Measurements from ENCODE around the gene CCDC33.

The CCDC33 gene

DNA sequence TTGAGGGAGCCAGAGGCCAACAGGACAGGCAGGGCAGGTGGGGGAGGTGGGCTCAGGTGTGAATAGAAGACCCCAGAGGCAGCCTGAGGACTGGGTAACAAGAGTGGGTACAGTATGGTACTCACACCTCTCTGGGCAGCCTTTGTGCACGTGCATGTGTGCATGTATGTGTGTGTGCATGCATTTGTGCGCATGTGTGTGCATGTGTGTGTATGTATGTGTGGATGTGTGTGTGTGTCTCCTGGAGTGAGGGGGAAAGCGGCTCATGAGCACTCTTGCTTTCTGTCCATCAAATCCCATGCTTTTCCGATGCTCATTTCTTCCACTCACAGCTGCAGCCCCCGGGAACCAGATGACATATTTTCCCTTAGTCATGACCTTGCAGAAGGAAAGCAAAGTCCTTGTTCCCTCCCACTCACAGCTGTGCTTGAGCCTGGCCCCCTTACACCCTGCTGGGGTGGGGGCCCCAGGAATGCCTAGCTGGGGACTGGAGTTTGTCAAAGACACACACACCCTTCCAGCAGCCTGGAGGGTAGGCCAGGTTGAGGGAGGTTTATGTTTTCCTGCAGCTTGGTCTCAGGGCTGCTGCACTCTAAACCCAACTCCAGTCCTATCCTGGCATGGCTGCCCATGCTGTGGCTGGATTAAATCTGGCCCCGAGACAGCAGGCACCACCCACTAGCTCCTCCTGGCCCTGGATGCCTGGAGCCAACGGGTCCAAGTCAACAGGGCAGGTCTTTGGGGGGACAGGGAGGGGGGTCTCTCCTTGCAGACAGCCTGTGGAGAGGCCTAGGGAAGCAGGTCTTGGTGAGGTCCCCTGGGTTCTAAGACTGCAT is 22.5 kb downstream of the CCDC33 start:
- Mint-ChIP-seq H3K4me3 (no peak overlapping the region), H3K27ac (no peak overlapping the region), H3K36me3 (no peaks in the 10 kb centered on the region), H3K4me1 (no peaks in the 10 kb centered on the region), H3K9me3 (peaks cover 1% of the 10 kb centered on the region), H3K27me3 (peaks cover 85% of the 10 kb centered on the region)
- ATAC-seq, result no peak

DNA sequence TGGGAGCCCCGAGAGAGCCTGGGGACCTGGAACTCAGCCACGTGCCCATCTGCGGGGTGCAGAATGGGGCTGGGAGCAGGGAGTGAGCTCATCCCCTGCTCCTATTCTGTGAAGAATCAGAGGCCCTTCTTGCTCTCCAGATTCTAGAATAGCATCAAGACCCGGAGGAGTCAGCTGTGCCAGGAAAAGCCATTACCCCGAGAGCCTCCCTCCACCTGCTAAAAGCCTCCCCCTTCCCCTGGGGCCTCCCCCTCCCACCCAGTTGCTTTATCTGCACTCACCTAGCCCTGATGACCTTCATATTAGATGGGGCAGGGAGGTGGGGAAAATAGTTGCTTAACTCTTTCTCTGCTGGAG is 23.1 kb downstream of the CCDC33 start:
- H3K27me3 Mint-ChIP-seq, result peaks cover 88% of the 10 kb centered on the region
- ATAC-seq, result no peak
- H3K27ac Mint-ChIP-seq, result no peak overlapping the region
- no peak overlapping the region for H3K4me3 Mint-ChIP-seq
- H3K36me3 Mint-ChIP-seq, result no peaks in the 10 kb centered on the region
- no peaks in the 10 kb centered on the region for H3K4me1 Mint-ChIP-seq
- peaks cover 3% of the 10 kb centered on the region for H3K9me3 Mint-ChIP-seq

DNA sequence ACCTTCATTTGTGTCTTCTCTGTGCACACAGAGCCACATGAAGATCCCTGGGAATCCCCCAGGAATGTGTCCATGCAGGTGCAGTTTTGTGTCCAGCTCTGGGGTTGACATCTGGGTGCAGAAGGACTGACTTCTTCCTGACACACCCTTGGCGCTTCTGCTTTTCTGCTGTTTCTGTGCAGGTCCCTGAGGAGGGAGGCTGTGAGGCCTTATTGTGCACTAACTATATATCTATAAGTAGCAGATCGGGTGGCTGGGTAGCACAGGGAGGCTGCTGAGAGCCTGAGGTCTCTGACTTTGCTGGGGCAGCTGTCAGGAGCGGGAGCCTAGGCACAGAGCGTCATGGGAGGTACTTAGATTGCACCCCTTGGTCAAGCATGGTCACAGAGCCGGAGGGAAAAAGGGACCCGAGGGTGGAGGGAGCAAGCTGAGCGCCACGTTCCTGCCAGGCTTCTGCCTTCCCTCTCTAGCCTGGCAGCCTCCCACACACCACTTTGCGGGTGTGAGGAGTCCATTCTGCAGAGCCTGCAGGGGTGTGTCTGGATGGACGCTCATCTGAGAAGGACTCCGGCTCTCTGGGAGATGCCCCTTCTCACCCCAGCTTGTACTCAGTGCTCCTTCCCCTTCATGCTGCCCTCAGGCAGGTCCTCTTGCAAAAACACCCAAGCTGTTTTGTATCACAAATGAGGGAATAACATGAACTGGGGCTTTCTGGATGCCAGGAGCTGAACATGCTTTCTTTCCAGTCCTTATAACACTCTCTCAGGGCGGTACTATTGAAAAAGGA is 23.9 kb downstream of the CCDC33 start:
- no peak overlapping the region for H3K27ac Mint-ChIP-seq
- H3K9me3 Mint-ChIP-seq, result peaks cover 3% of the 10 kb centered on the region
- ATAC-seq, result no peak
- no peaks in the 10 kb centered on the region for H3K4me1 Mint-ChIP-seq
- H3K27me3 Mint-ChIP-seq, result peaks cover 88% of the 10 kb centered on the region
- no peak overlapping the region for H3K4me3 Mint-ChIP-seq
- H3K36me3 Mint-ChIP-seq, result no peaks in the 10 kb centered on the region

DNA sequence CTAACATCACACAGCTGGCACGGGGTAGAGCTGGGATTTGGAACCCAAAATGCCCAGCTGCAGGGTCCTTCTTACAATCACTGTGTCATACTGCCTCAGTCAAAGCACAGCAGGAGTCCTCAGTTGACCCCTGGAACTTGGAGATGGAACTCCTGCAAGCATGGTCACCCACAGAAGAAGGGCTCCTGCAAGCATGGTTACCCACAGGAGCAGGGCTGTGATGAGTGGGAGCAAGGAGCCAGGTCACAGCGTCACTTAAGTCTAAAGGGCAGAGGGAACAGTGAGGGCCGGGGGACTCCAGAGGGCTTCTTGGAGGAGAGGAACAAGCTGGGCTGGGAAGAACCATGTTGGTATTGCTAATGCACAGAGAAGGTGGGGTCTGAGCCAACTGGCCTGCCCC is 24.9 kb downstream of the CCDC33 start:
- no peak for ATAC-seq
- peaks cover 89% of the 10 kb centered on the region for H3K27me3 Mint-ChIP-seq
- H3K27ac Mint-ChIP-seq, result no peak overlapping the region
- H3K36me3 Mint-ChIP-seq, result no peaks in the 10 kb centered on the region
- no peak overlapping the region for H3K4me3 Mint-ChIP-seq
- peaks cover 3% of the 10 kb centered on the region for H3K9me3 Mint-ChIP-seq
- no peaks in the 10 kb centered on the region for H3K4me1 Mint-ChIP-seq

DNA sequence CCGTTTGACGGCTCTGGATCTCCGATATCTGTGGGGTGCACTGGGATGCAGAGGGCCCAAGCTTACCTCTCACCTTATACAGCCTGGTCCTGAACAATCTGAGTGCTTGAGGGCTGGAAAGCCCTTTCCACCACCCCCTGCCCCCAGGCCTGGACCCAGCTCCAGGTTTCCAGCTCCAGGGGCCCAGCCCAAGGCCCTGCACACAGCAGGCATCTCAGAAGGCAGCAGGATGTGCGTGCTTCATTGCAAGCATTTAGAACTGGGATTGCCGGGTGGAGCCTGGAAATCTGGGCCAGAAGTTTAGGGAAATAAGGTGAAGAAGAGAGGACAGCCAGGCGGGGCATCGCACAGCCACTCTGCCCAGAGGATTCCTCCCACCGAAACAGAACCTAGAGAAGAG is 25.6 kb downstream of the CCDC33 start:
- H3K4me1 Mint-ChIP-seq, result no peaks in the 10 kb centered on the region
- peaks cover 3% of the 10 kb centered on the region for H3K9me3 Mint-ChIP-seq
- H3K36me3 Mint-ChIP-seq, result no peaks in the 10 kb centered on the region
- ATAC-seq, result no peak
- peaks cover 83% of the 10 kb centered on the region for H3K27me3 Mint-ChIP-seq
- H3K27ac Mint-ChIP-seq, result no peak overlapping the region
- H3K4me3 Mint-ChIP-seq, result no peak overlapping the region

DNA sequence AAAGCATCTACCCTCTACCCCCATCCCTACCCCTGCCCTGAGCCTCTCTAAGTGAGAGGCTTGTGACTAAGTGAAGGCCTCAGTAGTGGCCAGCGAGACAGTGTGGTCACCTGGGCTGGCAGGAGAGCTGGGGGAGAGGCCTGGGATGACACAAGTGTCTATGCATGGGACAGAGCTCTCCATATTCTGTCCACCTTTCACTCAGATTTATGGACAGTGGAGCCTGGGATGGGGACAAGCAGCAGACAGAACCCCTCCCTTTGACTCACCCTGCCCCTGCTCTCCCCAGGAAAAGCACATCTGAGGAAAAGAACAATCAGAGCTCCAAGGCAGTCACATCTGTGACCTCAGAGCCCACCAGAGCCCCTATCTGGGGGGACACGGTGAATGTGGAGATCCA is 26.0 kb downstream of the CCDC33 start:
- Mint-ChIP-seq H3K4me1 (no peaks in the 10 kb centered on the region), H3K27me3 (peaks cover 78% of the 10 kb centered on the region), H3K36me3 (no peaks in the 10 kb centered on the region), H3K9me3 (peaks cover 3% of the 10 kb centered on the region), H3K27ac (no peak overlapping the region), H3K4me3 (no peak overlapping the region)
- no peak for ATAC-seq

DNA sequence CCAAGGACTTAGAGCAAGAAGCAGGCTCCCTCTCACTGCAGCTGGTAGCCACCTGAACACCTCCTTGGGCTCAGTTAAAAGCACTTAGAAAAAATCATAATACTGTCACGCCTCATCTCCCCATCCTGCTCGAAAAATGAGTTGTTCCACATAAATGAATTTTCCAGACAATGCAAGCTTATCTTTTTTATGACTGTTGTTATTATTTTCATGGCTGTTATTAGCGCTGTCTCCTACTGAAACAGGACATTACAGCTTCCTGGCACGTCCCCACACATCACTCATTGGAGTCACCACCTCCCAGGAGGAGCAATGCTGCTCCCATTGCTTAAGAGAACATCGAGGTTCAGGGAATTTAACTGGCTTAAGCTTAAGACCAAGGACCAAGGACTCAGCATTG is 26.5 kb downstream of the CCDC33 start:
- H3K27ac Mint-ChIP-seq, result no peak overlapping the region
- no peak for ATAC-seq
- H3K9me3 Mint-ChIP-seq, result peaks cover 3% of the 10 kb centered on the region
- no peaks in the 10 kb centered on the region for H3K36me3 Mint-ChIP-seq
- H3K4me3 Mint-ChIP-seq, result no peak overlapping the region
- H3K27me3 Mint-ChIP-seq, result peaks cover 74% of the 10 kb centered on the region
- no peaks in the 10 kb centered on the region for H3K4me1 Mint-ChIP-seq

DNA sequence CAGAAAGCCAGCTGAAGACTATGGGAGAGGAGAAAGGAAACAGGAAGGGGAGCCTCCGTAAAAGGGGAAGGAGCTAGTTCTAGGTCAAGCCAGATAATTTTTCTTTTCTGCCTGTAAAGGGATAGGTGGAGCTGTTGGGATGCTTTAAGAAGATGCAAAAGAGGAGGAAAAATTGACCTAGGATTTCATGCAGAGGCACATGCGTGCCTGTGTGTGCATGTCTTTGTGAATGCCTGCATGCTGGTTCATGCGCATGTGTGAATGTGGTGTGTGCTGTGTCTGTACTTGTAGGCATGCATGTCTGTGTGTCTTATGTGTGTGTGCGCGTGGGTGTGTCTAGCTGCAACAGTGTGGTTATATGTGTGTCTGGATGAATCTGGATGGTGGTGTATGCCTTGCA is 27.3 kb downstream of the CCDC33 start:
- H3K27me3 Mint-ChIP-seq, result peaks cover 73% of the 10 kb centered on the region
- H3K27ac Mint-ChIP-seq, result no peak overlapping the region
- no peak for ATAC-seq
- peaks cover 3% of the 10 kb centered on the region for H3K9me3 Mint-ChIP-seq
- no peaks in the 10 kb centered on the region for H3K36me3 Mint-ChIP-seq
- no peak overlapping the region for H3K4me3 Mint-ChIP-seq
- H3K4me1 Mint-ChIP-seq, result no peaks in the 10 kb centered on the region

DNA sequence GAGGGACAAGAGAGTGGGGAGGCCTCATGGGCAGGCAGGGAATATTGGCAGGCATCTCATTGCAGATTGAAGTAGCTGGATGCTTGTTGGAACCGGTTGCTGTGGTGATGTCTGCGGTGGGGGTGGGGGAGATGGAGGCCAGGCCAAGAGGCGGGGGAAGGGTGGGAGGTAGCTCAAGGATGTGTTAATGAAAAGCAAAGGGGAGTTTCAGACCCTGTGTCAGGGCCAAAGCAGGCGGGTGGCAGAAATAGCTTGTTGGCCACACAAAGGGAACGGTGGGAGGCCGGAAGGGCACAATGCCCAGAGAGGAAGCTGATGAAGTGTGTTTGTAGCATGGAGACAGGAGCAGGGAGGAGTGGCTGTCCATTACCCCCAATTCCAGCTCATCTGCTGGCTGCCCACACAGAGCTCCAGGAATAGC is 28.0 kb downstream of the CCDC33 start:
- Mint-ChIP-seq H3K27ac (no peak overlapping the region), H3K36me3 (no peaks in the 10 kb centered on the region), H3K27me3 (peaks cover 78% of the 10 kb centered on the region), H3K4me3 (no peak overlapping the region), H3K4me1 (no peaks in the 10 kb centered on the region), H3K9me3 (peaks cover 3% of the 10 kb centered on the region)
- no peak for ATAC-seq

DNA sequence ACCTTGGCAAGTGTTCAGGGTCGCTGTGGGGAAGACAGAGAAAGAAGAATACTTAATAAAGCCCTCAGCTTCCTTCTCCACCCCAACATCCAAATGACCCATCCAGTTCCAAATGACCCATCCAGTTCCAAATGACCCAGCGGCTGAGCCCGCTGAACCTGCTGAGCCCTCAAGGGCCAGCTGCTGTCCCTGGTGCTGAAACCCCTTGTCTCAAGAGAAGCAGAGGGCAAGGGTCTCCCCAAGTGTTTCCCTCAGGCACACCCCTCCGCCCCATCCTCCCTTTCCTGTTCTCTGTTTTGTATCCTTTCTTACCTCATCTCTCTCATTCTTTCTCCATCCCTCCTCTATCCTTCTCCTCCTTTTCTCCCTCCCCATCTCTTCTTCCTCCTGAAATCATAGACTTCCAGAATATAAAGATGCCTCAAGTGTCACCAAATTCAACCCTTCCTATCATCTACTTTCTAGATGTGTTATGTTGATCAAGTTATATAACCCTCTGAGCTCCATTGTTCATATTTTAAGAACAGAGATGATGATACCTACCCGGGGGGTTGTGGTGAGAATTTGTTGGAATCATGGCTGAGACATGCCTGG is 29.0 kb downstream of the CCDC33 start:
- Mint-ChIP-seq H3K36me3 (no peaks in the 10 kb centered on the region), H3K27me3 (peaks cover 79% of the 10 kb centered on the region), H3K9me3 (peaks cover 3% of the 10 kb centered on the region), H3K4me3 (no peak overlapping the region), H3K4me1 (no peaks in the 10 kb centered on the region), H3K27ac (no peak overlapping the region)
- no peak for ATAC-seq

DNA sequence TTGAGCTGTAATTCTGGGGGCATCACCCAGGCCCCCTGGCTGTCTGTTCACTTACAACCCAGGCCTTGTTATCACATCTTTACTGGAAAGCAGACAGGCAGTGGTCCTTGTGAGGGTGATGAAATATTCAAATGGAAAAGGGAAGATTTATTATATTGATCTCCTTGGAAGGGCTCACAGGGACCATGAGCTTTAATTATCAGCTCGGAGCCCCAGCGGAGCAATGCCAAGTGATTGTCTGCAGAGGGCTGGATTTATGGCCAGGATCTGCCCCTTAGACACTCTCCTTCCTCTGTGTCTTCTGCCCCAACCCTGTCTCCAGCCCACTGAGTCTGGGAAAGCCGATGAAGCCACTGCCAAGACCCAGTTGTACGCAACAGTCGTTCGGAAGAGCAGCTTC is 31.9 kb downstream of the CCDC33 start:
- Mint-ChIP-seq H3K27ac (no peak overlapping the region), H3K36me3 (no peaks in the 10 kb centered on the region), H3K4me3 (no peak overlapping the region), H3K27me3 (peaks cover 79% of the 10 kb centered on the region), H3K4me1 (no peaks in the 10 kb centered on the region), H3K9me3 (peaks cover 3% of the 10 kb centered on the region)
- ATAC-seq, result no peak

DNA sequence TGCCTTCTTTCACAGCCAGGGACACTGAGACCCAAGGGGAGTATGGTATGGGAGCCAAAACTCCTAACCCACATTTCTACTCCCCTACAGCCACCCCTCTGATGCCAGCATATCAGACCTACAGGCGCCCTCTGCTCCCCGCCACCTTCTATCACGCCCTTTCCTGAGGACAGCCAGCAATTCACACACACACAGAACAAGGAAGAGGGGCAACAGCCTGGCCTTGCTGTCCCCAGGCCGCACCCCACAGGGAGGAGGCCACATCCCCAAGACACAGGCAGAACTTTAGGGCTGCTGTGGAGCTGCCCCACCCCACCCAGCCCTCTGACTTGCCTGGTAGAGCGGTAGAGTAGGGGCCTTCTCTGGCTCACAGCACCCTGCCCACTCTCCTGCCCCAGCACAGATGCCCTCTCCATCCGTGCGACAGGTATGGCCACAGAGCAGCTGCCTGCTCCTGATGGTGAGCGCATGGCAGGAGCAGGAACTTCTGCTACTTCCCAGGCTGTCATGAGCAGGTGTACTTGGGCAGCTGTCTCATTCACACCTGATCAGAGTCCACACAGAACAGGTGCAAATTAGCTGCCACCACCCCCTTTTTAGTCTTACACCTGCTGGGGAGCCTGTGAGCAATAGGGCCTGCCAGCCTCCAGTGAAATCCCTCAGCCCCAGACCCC is 33.4 kb downstream of the CCDC33 start:
- Mint-ChIP-seq H3K27ac (no peak overlapping the region), H3K36me3 (no peaks in the 10 kb centered on the region), H3K9me3 (no peaks in the 10 kb centered on the region), H3K27me3 (peaks cover 74% of the 10 kb centered on the region), H3K4me1 (no peaks in the 10 kb centered on the region), H3K4me3 (no peak overlapping the region)
- no peak for ATAC-seq

DNA sequence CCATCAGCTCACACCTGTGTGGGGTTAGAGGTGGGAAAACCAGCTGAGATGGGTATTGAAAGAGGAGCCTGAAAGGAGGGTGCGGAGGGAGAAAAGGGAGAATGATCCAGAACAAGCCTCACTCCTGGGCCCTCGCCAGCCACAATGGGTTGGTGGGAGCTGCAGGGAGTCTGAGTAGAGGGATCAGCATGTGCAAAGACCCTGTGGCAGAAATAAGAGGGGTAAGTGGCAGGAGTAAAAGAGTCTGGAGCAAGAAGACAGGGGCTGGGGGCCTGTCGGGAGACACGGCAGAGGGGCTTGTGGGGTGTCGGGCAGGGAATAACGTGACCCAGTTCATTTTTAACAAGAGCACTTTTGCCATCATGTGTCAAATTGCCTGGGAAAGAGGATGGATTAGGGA is 34.0 kb downstream of the CCDC33 start:
- H3K4me1 Mint-ChIP-seq, result no peaks in the 10 kb centered on the region
- H3K27ac Mint-ChIP-seq, result no peak overlapping the region
- no peaks in the 10 kb centered on the region for H3K9me3 Mint-ChIP-seq
- no peak overlapping the region for H3K4me3 Mint-ChIP-seq
- no peaks in the 10 kb centered on the region for H3K36me3 Mint-ChIP-seq
- H3K27me3 Mint-ChIP-seq, result peaks cover 68% of the 10 kb centered on the region
- ATAC-seq, result no peak

DNA sequence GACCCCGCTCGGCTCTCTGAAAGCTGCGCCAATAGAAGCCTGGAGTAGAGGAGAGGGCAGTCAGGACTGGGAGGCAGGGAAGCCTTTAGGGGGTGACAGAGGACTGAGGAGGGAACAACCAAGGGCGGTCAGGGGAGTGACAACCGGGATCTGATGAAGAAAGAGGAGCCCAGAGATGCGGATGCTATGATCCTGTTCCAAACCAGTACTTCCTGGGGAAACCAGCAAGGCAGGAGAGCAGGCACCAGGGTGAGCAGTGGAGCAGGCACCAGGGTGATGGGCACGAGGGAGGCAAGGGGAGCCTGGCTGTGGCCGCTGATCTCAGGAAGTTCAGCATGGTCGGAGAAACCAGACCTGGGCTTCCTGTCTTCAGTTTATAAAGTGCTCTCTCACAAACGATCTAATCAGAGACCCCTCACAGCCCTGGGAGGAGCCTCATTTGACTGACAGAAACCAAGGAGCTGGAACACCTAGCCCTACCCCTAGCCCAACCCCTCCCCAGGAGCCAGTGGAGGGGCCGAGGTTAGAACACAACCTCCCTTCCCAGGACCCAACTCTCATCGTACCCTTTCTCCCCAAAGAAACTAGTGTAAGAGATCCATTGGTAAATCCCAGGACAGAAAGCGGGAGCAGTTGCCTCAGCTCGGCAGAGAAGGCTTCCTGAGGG is 34.9 kb downstream of the CCDC33 start:
- Mint-ChIP-seq H3K36me3 (no peaks in the 10 kb centered on the region), H3K9me3 (no peaks in the 10 kb centered on the region), H3K4me1 (no peaks in the 10 kb centered on the region), H3K27me3 (peaks cover 69% of the 10 kb centered on the region), H3K4me3 (no peak overlapping the region), H3K27ac (no peak overlapping the region)
- no peak for ATAC-seq

DNA sequence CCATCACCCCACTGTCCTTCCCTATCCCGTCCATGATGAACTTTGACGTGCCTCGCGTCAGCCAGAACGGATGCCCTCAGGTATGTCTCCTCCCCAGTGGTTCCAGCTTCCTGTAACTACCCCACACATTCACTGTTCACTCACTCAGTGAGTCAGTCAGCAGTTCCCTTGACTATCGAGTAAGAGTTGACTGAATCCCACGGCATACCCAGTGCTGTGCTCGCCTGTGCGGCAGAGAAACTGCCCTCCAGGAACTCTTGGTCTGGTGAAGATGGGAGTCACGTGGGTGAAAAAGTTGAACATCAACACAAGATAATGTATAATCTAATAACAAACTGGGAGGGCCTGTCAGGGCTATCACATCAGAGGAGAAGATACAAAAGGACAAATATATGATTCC is 36.7 kb downstream of the CCDC33 start:
- no peak for ATAC-seq
- Mint-ChIP-seq H3K36me3 (no peaks in the 10 kb centered on the region), H3K4me3 (no peak overlapping the region), H3K27me3 (peaks cover 82% of the 10 kb centered on the region), H3K4me1 (no peaks in the 10 kb centered on the region), H3K27ac (no peak overlapping the region), H3K9me3 (no peaks in the 10 kb centered on the region)
